Measurements from ENCODE around the gene UBE4B.

The UBE4B gene

GRCh38 chr1:10117865-10118264, 85.1 kb downstream of the UBE4B start:
- DNase-seq (ENCODE audit: low read depth), result no peak
- H3K4me3 ChIP-seq (ENCODE audit: control insufficient read depth, low read depth, low read length), result no peak overlapping the region
- no peak for TF ChIP-seq CTCF (conservative IDR thresholded peaks at IDR 0.05; ENCODE audit: control insufficient read depth, insufficient read depth, low read depth, low read length)

GRCh38 chr1:10121688-10122087, 88.9 kb downstream of the UBE4B start:
- no peak for DNase-seq (ENCODE audit: low read depth)
- no peak overlapping the region for H3K4me3 ChIP-seq (ENCODE audit: control insufficient read depth, low read depth, low read length)
- TF ChIP-seq CTCF (conservative IDR thresholded peaks at IDR 0.05; ENCODE audit: control insufficient read depth, insufficient read depth, low read depth, low read length), result no peak

- H3K4me3 ChIP-seq (ENCODE audit: control insufficient read depth, low read depth, low read length), result no peak overlapping the region
- DNase-seq (ENCODE audit: low read depth), result peak; percentile 2
- no peak for TF ChIP-seq CTCF (conservative IDR thresholded peaks at IDR 0.05; ENCODE audit: control insufficient read depth, insufficient read depth, low read depth, low read length)
Observed at GRCh38 chr1:10122926-10123325, 90.2 kb downstream of the UBE4B start.

- no peak overlapping the region for H3K4me3 ChIP-seq (ENCODE audit: control insufficient read depth, low read depth, low read length)
- DNase-seq (ENCODE audit: low read depth), result no peak
- no peak for TF ChIP-seq CTCF (conservative IDR thresholded peaks at IDR 0.05; ENCODE audit: control insufficient read depth, insufficient read depth, low read depth, low read length)
Observed at GRCh38 chr1:10128101-10128765, 95.5 kb downstream of the UBE4B start.

GRCh38 chr1:10132316-10132715, 99.6 kb downstream of the UBE4B start:
- no peak for TF ChIP-seq CTCF (conservative IDR thresholded peaks at IDR 0.05; ENCODE audit: control insufficient read depth, insufficient read depth, low read depth, low read length)
- H3K4me3 ChIP-seq (ENCODE audit: control insufficient read depth, low read depth, low read length), result no peak overlapping the region
- DNase-seq (ENCODE audit: low read depth), result no peak

GRCh38 chr1:10132852-10133251, 100.1 kb downstream of the UBE4B start:
- no peak for DNase-seq (ENCODE audit: low read depth)
- no peak for TF ChIP-seq CTCF (conservative IDR thresholded peaks at IDR 0.05; ENCODE audit: control insufficient read depth, insufficient read depth, low read depth, low read length)
- H3K4me3 ChIP-seq (ENCODE audit: control insufficient read depth, low read depth, low read length), result no peak overlapping the region

GRCh38 chr1:10140981-10141380, 108.2 kb downstream of the UBE4B start:
- no peak for TF ChIP-seq CTCF (conservative IDR thresholded peaks at IDR 0.05; ENCODE audit: control insufficient read depth, insufficient read depth, low read depth, low read length)
- H3K4me3 ChIP-seq (ENCODE audit: control insufficient read depth, low read depth, low read length), result no peak overlapping the region
- DNase-seq (ENCODE audit: low read depth), result no peak
